ENCODE data around the gene DNAJC3.

DNAJC3 gene

DNA sequence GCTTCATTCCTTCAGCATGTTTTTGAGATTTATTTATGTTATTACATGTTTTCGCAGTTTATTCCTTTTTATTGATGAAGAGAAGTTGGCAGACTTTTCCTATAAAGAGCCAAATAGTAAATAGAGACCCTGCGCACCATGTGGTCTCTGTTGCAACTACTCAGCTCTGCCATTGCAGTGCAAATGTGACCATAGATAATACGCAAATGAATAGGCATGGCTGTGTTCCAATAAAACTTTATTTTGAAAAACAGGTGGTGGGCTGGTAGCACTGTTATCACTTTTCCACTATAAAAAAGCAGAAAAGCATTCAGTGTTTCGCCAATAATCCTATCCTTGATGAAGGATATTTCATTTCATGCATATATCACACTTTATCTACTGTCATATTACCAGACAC, 95.0 kb downstream of the DNAJC3 start:
- TF ChIP-seq, protein P1, sequence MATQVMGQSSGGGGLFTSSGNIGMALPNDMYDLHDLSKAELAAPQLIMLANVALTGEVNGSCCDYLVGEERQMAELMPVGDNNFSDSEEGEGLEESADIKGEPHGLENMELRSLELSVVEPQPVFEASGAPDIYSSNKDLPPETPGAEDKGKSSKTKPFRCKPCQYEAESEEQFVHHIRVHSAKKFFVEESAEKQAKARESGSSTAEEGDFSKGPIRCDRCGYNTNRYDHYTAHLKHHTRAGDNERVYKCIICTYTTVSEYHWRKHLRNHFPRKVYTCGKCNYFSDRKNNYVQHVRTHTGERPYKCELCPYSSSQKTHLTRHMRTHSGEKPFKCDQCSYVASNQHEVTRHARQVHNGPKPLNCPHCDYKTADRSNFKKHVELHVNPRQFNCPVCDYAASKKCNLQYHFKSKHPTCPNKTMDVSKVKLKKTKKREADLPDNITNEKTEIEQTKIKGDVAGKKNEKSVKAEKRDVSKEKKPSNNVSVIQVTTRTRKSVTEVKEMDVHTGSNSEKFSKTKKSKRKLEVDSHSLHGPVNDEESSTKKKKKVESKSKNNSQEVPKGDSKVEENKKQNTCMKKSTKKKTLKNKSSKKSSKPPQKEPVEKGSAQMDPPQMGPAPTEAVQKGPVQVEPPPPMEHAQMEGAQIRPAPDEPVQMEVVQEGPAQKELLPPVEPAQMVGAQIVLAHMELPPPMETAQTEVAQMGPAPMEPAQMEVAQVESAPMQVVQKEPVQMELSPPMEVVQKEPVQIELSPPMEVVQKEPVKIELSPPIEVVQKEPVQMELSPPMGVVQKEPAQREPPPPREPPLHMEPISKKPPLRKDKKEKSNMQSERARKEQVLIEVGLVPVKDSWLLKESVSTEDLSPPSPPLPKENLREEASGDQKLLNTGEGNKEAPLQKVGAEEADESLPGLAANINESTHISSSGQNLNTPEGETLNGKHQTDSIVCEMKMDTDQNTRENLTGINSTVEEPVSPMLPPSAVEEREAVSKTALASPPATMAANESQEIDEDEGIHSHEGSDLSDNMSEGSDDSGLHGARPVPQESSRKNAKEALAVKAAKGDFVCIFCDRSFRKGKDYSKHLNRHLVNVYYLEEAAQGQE (IDR thresholded peaks at IDR 0.05; ENCODE audit: insufficient read depth in 1 of 2, low read depth in 2 of 2, low read length in 2 of 2), result no peak

DNA sequence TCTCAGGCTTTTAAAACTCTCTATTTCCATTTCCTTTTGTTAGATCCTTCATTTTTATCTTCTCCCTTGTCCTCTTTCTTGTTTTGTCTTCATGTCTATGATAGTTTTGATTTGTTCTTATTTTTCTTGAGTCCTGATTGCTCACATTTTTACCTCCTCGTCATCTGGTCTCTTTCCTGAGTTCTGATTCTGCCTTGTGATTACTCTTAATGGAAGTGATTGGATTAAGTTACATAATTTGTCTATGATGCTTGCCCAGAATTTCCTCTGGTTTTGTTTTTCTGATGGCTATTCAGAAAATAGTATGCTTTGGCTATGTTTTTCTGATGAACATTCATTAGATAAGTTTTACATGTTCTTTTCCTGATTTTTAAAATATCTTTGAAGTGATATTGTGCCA, 102.6 kb downstream of the DNAJC3 start:
- TF ChIP-seq POLR2AphosphoS5 (IDR thresholded peaks at IDR 0.05; ENCODE audit: low read depth, low read length), result no peak
- TF ChIP-seq SIN3A (IDR thresholded peaks at IDR 0.05; ENCODE audit: borderline replicate concordance, insufficient read depth, low read length), result no peak
- TF ChIP-seq, protein P1 (IDR thresholded peaks at IDR 0.05; ENCODE audit: insufficient read depth in 1 of 2, low read depth in 2 of 2, low read length in 2 of 2), result no peak
- TF ChIP-seq FOXP2 (optimal IDR thresholded peaks at IDR 0.05; ENCODE audit: borderline replicate concordance, extremely low read depth, extremely low read length, insufficient read depth), result no peak
- TF ChIP-seq TAF1 (IDR thresholded peaks at IDR 0.05; ENCODE audit: borderline replicate concordance, insufficient read depth, low read length), result no peak

DNA sequence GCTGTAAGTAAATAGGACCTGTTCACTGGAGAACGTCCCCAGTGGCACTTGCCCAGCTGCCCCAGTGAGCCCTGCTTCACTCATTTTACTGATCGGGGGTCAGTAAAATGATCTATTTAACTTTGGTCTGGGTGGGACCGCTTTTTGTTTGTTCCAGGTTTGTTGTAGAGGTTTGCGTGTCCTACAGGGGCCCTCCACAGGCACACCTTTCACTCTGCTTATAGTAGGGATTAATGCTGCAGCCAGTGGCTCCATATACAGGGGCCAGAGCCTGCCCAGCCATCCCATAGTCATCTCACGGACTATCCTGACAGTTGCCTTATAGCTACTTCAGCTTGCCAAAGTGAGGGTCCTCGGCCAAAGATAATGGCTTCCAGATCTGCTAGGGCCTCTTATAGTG, 104.1 kb downstream of the DNAJC3 start:
- no peak for TF ChIP-seq FOXP2 (optimal IDR thresholded peaks at IDR 0.05; ENCODE audit: borderline replicate concordance, extremely low read depth, extremely low read length, insufficient read depth)
- TF ChIP-seq SIN3A (IDR thresholded peaks at IDR 0.05; ENCODE audit: borderline replicate concordance, insufficient read depth, low read length), result no peak
- no peak for TF ChIP-seq TAF1 (IDR thresholded peaks at IDR 0.05; ENCODE audit: borderline replicate concordance, insufficient read depth, low read length)
- no peak for TF ChIP-seq POLR2AphosphoS5 (IDR thresholded peaks at IDR 0.05; ENCODE audit: low read depth, low read length)

DNA sequence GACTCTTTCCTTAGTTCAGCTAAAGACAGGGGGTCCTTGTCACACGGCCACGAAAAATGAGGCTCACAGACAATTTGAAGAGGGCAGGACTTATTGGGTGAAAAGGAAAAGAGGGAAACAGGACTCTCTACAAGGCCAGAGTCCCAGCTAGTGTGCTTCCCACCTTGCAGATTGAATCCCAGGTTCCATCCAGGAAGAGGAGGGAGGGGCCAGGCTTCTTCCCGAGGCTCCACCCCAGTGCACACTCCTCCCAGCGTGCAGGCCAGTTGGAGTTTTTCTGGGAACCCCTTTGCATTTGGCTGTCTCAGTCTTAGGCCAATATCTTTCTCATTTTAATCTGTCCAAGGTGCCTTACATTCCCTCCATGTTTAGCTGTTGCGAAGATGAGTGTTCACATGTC, 106.8 kb downstream of the DNAJC3 start:
- no peak for TF ChIP-seq TAF1 (IDR thresholded peaks at IDR 0.05; ENCODE audit: borderline replicate concordance, insufficient read depth, low read length)
- TF ChIP-seq, protein P1 (IDR thresholded peaks at IDR 0.05; ENCODE audit: insufficient read depth in 1 of 2, low read depth in 2 of 2, low read length in 2 of 2), result no peak
- no peak for TF ChIP-seq SIN3A (IDR thresholded peaks at IDR 0.05; ENCODE audit: borderline replicate concordance, insufficient read depth, low read length)
- TF ChIP-seq POLR2AphosphoS5 (IDR thresholded peaks at IDR 0.05; ENCODE audit: low read depth, low read length), result no peak
- no peak for TF ChIP-seq FOXP2 (optimal IDR thresholded peaks at IDR 0.05; ENCODE audit: borderline replicate concordance, extremely low read depth, extremely low read length, insufficient read depth)

DNA sequence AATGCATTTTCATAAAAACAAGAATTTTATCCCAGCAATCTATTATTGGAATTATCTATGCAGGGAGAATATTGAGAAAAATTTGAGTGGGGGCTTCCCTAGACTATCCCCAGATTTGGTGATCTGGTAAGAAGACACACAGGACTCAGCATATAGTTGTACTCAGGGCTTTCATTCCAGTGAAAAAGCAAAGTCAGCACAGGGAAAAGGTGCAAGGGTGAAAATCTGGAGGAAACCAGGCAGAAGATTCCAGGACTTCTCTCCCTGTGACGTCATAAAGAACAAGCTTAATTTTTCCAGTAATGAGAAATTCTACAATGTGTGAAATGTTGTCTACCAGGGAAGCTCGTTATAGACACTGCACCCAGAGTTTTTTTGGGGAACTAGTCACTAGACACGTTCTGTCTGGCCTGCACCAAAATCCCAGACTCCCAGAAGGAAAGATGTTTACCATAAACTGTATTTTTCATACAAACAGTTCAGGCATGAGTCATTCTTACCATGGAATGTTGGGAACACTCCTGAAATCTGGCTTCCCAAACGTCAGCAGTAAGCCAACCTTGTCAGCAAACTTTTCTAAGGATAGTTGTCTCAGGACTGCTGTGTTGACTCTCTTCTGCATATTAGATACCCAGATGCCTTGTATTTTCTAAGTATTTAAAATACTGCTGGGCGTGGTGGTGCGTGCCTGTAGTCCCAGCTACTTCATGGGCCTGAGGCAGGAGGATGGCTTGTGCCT, 107.4 kb downstream of the DNAJC3 start:
- TF ChIP-seq POLR2AphosphoS5 (IDR thresholded peaks at IDR 0.05; ENCODE audit: low read depth, low read length), result no peak

DNA sequence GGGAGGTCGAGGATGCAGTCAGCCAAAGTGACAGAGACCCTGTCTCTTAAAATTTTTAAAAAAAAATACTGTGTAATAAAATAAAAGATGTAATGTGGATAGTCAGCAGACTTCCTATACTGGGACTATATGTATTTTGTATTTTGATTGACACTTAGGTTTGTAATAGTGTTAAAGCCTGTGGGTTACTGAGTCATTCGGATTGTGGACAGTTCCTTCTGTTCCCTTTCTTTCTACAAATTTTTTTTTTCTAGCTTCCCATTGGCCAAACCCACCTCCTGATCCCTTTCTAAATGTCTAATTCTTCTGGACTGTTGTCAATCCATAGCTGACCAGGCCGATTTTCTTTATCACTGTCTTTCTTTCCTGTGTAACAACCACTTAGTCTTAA, 108.0 kb downstream of the DNAJC3 start:
- TF ChIP-seq POLR2AphosphoS5 (IDR thresholded peaks at IDR 0.05; ENCODE audit: low read depth, low read length), result no peak
- TF ChIP-seq TAF1 (IDR thresholded peaks at IDR 0.05; ENCODE audit: borderline replicate concordance, insufficient read depth, low read length), result no peak
- no peak for TF ChIP-seq SIN3A (IDR thresholded peaks at IDR 0.05; ENCODE audit: borderline replicate concordance, insufficient read depth, low read length)
- TF ChIP-seq FOXP2 (optimal IDR thresholded peaks at IDR 0.05; ENCODE audit: borderline replicate concordance, extremely low read depth, extremely low read length, insufficient read depth), result no peak
- TF ChIP-seq, protein P1 (IDR thresholded peaks at IDR 0.05; ENCODE audit: insufficient read depth in 1 of 2, low read depth in 2 of 2, low read length in 2 of 2), result no peak
